Adrenal gland (tissue), 5 donors: ENCODE results near the gene NFIB.

Experiments
- POLR2A ChIP-seq, 2 donors: fragments of 450-650 bp; IDR thresholded peaks; one replicate each; pipeline ENCODE4 v1.6.1; 2017; ENCODE audit warnings: antibody characterized with exemption in 2 of 2, mild to moderate bottlenecking in 2 of 2, moderate library complexity in 1 of 2
- TF ChIP-seq, protein P1 (sequence below), 6 experiments: fragments of 450-650 bp in 4 of 6; fragments of 200-600 bp in 2 of 6; sonication (generic) in 1 of 6; IDR thresholded peaks; 1 replicate in 5 of 6; 2 replicates in 1 of 6; pipeline versions ENCODE4 v1.5.1 to v1.8.0; 2016 to 2021; ENCODE audit warnings: antibody characterized with exemption in 6 of 6, mild to moderate bottlenecking in 2 of 6, moderate library complexity in 1 of 6
- donor health status: DM: no; HTN: no; CAD: no.

DNA sequence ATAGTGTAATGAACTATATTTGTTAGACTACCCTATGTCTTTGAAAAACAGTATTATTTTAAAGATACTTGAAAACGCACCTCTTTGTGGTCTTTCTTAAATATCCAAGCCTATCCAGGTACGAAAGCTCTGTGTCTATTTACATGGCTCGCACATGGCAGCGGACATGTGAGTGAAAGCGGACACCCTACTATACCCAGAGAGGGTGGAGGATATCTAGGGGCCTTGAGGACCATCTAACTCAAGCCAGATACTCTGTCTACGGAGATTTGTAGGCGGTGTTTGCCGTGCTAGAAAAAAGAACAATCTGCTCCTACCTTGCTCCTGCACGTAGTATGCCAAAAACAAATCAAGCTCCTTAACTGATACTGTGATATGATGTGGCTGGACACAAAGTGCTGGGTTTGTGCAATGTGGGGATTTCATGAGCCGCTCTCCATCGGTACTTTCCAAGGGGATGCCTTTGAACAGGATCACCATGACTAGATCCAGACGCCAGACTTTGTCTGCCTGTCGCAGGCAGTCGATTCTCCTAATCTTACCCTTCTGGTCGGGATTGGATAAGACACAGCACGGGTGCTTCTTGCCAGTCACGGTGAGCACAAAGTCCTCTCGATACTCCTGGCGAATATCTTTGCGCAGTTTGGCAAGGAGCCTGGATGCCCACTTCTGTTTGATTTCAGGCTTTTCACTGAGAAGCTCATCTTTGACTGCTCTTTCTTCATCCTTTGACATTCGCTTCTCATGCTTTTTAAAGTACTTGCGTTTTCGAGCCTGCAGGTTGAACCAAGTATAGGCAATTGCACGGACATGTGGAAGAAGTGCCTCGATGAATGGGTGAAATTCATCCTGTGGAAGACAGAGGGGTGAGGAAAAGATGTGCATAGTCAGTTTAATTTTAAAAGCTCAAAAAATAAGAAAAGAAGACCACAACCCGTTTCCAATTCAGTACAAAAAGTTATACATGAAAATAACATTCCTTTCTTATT, 7.0 kb downstream of the NFIB start:
- TF ChIP-seq, protein P1, sequence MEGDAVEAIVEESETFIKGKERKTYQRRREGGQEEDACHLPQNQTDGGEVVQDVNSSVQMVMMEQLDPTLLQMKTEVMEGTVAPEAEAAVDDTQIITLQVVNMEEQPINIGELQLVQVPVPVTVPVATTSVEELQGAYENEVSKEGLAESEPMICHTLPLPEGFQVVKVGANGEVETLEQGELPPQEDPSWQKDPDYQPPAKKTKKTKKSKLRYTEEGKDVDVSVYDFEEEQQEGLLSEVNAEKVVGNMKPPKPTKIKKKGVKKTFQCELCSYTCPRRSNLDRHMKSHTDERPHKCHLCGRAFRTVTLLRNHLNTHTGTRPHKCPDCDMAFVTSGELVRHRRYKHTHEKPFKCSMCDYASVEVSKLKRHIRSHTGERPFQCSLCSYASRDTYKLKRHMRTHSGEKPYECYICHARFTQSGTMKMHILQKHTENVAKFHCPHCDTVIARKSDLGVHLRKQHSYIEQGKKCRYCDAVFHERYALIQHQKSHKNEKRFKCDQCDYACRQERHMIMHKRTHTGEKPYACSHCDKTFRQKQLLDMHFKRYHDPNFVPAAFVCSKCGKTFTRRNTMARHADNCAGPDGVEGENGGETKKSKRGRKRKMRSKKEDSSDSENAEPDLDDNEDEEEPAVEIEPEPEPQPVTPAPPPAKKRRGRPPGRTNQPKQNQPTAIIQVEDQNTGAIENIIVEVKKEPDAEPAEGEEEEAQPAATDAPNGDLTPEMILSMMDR (IDR thresholded peaks at IDR 0.05) = no peak
- no peak for TF ChIP-seq POLR2A (IDR thresholded peaks at IDR 0.05)
